HG03439 (cell line): ENCODE results near the gene RANBP2.
"Not testable (repeated sequence)": the region's sequence is repeated elsewhere in the genome, so short reads cannot be mapped to it uniquely, and the experiment has no call there.

Experiments
- ATAC-seq: cut with Tn5 transposase; IDR thresholded peaks from one replicate; pipeline ENCODE4 v1.9.1; 2021; ENCODE audit warnings: mild to moderate bottlenecking, moderate library complexity; ENCODE audit not compliant: unreplicated experiment

Gene RANBP2

GRCh38 chr2:108719149-108720044, at the start of gene RANBP2:
TSS of gene RANBP2 (plus strand) at chr2:108719482. CDS start at chr2:108719607, 125 bp downstream.
- peak; percentile 99 for ATAC-seq

- ATAC-seq = not testable (repeated sequence)
These were observed 49.0 kb upstream of the RANBP2 start for GRCh38 chr2:108670282-108670681.

GRCh38 chr2:108672200-108672805, 47.0 kb upstream of the RANBP2 start:
- not testable (repeated sequence) for ATAC-seq

GRCh38 chr2:108676522-108676921, 42.8 kb upstream of the RANBP2 start:
- ATAC-seq = not testable (repeated sequence)

GRCh38 chr2:108677239-108677744, 42.0 kb upstream of the RANBP2 start:
- ATAC-seq = not testable (repeated sequence)

- ATAC-seq = not testable (repeated sequence)
These were observed 41.1 kb upstream of the RANBP2 start for GRCh38 chr2:108678198-108678651.

- not testable (repeated sequence) for ATAC-seq
These were observed 38.5 kb upstream of the RANBP2 start for GRCh38 chr2:108680805-108681204.

GRCh38 chr2:108688818-108689756, 30.2 kb upstream of the RANBP2 start:
- ATAC-seq = not testable (repeated sequence)

- ATAC-seq = not testable (repeated sequence)
These were observed 29.3 kb upstream of the RANBP2 start for GRCh38 chr2:108690001-108690400.

- ATAC-seq = no peak
These were observed 27.8 kb upstream of the RANBP2 start for GRCh38 chr2:108691447-108691846.

GRCh38 chr2:108701208-108701607, 18.1 kb upstream of the RANBP2 start:
- ATAC-seq = no peak

- ATAC-seq = no peak
These were observed 17.5 kb upstream of the RANBP2 start for GRCh38 chr2:108701806-108702205.

GRCh38 chr2:108704871-108705270, 14.4 kb upstream of the RANBP2 start:
- no peak for ATAC-seq

- no peak for ATAC-seq
These were observed 12.0 kb upstream of the RANBP2 start for GRCh38 chr2:108707300-108707699.

GRCh38 chr2:108716971-108717370, 2.3 kb upstream of the RANBP2 start:
- not testable (repeated sequence) for ATAC-seq

GRCh38 chr2:108726048-108726447, 6.8 kb downstream of the RANBP2 start:
- ATAC-seq = not testable (repeated sequence)

GRCh38 chr2:108734656-108735055, 15.4 kb downstream of the RANBP2 start:
- ATAC-seq = not testable (repeated sequence)

GRCh38 chr2:108757973-108758372, 38.7 kb downstream of the RANBP2 start:
- not testable (repeated sequence) for ATAC-seq

- not testable (repeated sequence) for ATAC-seq
These were observed 43.3 kb downstream of the RANBP2 start for GRCh38 chr2:108762618-108763017.

GRCh38 chr2:108766671-108767070, 47.4 kb downstream of the RANBP2 start:
- not testable (repeated sequence) for ATAC-seq
